ENCODE measurements around the gene ATP2C2.

Gene ATP2C2

DNA sequence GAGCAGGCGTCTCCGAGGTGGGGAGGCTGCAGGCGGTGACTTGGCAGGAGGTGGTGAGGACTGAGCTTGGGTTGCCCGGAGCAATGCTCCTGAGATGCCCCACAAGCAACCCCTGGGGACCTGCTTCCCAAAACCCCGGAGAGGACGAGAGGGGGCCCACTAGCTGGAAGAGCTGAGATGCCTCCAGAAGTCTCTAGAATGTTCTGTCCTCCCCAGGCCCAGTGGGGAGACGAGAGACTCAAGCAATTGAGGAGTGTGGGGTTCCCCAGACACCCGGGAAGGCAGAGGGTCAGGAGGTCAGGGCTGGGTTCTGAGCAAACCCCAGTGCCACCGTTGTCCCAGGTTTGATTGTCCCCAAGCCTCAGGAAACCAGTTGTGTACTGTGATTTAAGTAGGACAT lies 21.2 kb upstream of the ATP2C2 start:
- POLR2A ChIA-PET, result no interaction called here
- CTCF ChIA-PET, result no interaction called here
- TF ChIP-seq SUZ12 (IDR thresholded peaks at IDR 0.05) (no peak), ZNF384 (IDR thresholded peaks at IDR 0.05) (no peak), CTBP1 (IDR thresholded peaks at IDR 0.05; ENCODE audit: borderline replicate concordance) (no peak), ARNT (IDR thresholded peaks at IDR 0.05) (no peak), FOXA1 (IDR thresholded peaks at IDR 0.05) (no peak), LEF1 (IDR thresholded peaks at IDR 0.05; ENCODE audit: borderline replicate concordance) (no peak), TARDBP (IDR thresholded peaks at IDR 0.05) (no peak), FOXK2 (IDR thresholded peaks at IDR 0.05) (no peak), SP1 (IDR thresholded peaks at IDR 0.05) (no peak)
- TF ChIP-seq, protein P1, sequence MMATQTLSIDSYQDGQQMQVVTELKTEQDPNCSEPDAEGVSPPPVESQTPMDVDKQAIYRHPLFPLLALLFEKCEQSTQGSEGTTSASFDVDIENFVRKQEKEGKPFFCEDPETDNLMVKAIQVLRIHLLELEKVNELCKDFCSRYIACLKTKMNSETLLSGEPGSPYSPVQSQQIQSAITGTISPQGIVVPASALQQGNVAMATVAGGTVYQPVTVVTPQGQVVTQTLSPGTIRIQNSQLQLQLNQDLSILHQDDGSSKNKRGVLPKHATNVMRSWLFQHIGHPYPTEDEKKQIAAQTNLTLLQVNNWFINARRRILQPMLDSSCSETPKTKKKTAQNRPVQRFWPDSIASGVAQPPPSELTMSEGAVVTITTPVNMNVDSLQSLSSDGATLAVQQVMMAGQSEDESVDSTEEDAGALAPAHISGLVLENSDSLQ (IDR thresholded peaks at IDR 0.05), result no peak
- DNase-seq (ENCODE audit: extremely low spot score), result no peak

GRCh38 chr16:84348386-84348888 lies 19.9 kb upstream of the ATP2C2 start:
- ChIA-PET CTCF (no interaction called here), POLR2A (no interaction called here)
- DNase-seq (ENCODE audit: extremely low spot score), result no peak
- TF ChIP-seq FOXA1 (IDR thresholded peaks at IDR 0.05) (no peak), L3MBTL2 (conservative IDR thresholded peaks at IDR 0.05) (no peak), NFRKB (IDR thresholded peaks at IDR 0.05) (no peak), SP1 (IDR thresholded peaks at IDR 0.05) (no peak), SUZ12 (IDR thresholded peaks at IDR 0.05) (no peak), ELF4 (IDR thresholded peaks at IDR 0.05) (no peak), LEF1 (IDR thresholded peaks at IDR 0.05; ENCODE audit: borderline replicate concordance) (no peak), CTBP1 (IDR thresholded peaks at IDR 0.05; ENCODE audit: borderline replicate concordance) (no peak), BHLHE40 (IDR thresholded peaks at IDR 0.05; ENCODE audit: borderline replicate concordance) (no peak), TARDBP (IDR thresholded peaks at IDR 0.05) (no peak), ARNT (IDR thresholded peaks at IDR 0.05) (no peak), ZNF384 (IDR thresholded peaks at IDR 0.05) (no peak), FOXK2 (IDR thresholded peaks at IDR 0.05) (no peak), FOXM1 (IDR thresholded peaks at IDR 0.05; ENCODE audit: borderline replicate concordance) (no peak), HDGF (IDR thresholded peaks at IDR 0.05; ENCODE audit: borderline replicate concordance) (no peak)
- TF ChIP-seq, protein P1 (IDR thresholded peaks at IDR 0.05), result no peak

DNA sequence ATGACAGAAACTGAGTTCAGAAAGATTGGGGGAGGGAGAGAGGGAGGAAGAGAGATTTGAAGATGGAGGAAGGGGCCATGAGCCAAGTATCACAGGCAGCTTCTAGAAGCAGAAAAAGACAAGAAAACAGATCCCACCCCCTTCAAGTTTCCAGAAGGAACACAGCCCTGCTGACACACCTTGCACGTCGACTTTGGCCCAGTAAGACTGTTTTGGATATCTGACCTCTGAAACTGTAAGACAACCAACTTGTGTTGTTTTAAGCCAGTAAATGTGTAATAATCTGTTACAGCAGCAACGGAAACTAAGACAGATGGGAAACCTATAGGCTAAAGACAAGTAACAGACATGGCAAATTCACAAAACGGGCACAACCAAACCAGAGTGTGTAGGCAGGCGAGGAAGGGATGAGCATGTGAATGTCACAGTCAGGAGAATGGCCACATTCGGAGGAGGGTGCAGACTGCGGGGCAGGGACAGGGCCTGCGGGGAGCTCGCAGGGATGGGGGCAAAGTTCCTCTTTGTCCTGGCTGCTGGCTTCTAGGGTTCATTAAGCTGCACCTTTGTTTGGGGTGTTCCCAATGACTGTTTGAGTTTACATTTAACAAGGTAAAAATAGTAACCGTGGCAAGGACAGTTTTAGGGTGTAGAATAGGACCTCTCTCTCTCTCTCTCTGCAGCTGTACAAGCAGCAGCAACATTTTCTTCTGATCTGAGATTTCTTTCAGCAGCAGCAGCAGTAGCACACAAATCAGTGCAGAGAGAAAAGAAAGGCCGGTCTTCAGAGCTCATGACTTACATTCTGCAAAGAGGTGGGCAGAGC lies 18.3 kb upstream of the ATP2C2 start:
- ChIA-PET POLR2A (no interaction called here), CTCF (no interaction called here)
- TF ChIP-seq FOXA1 (IDR thresholded peaks at IDR 0.05) (no peak), FOXM1 (IDR thresholded peaks at IDR 0.05; ENCODE audit: borderline replicate concordance) (no peak), SUZ12 (IDR thresholded peaks at IDR 0.05) (no peak), TARDBP (IDR thresholded peaks at IDR 0.05) (no peak), CTBP1 (IDR thresholded peaks at IDR 0.05; ENCODE audit: borderline replicate concordance) (no peak), ARNT (IDR thresholded peaks at IDR 0.05) (no peak), ZNF384 (IDR thresholded peaks at IDR 0.05) (no peak), FOXK2 (IDR thresholded peaks at IDR 0.05) (no peak), LEF1 (IDR thresholded peaks at IDR 0.05; ENCODE audit: borderline replicate concordance) (no peak), HDGF (IDR thresholded peaks at IDR 0.05; ENCODE audit: borderline replicate concordance) (no peak)
- TF ChIP-seq, protein P1 (IDR thresholded peaks at IDR 0.05), result no peak
- DNase-seq (ENCODE audit: extremely low spot score), result no peak

DNA sequence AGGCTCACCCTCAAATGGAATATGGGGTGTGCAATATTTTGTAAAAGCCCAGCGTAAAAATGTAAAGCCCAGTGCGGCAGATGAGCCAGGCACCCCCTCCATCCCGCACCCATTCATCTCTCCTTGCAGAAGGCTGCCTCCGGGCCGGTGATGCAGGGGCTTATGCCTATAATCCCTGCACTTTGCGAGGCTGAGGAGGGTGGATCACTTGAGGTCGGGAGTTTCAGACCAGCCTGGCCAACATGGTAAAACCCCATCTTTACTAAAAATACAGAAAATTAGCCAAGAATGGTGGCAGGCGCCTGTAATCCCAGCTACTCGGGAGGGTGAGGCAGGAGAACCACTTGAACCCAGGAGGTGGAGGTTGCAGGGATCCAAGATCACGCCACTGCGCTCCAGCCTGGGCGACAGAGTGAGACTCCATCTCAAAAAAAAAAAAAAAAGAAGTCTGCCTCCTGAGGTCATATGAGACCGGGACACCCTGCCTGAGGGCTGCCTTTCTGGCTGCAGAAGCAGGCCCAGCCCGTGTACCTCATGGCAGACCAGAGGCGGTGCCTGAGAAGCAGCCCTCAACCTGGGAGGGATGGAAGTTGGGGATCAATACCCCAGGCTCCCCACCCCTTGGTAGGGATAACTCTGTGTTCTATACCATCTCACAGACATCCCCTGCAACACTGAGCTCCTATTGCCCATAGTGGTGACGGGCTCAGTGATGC lies 17.5 kb upstream of the ATP2C2 start:
- CTCF ChIA-PET, result no interaction called here

DNA sequence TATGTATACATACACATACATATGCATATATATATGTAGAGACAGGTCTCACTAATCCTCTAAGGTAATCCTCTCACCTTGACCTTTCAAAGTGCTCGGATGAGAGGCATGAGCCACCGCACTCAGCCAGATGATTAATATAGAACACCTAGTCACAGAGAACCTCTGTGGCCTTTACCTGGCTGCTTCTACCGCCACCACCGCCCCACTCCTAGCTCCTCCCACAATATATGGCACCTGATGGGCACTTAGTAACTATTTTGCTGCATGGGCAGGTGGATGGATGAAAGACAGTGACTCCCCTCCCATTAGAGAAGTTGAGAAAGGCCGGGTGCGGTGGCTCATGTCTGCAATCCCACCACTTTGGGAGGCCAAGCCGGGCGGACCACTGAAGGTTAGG lies 16.7 kb upstream of the ATP2C2 start:
- POLR2A ChIA-PET, result no interaction called here
- DNase-seq (ENCODE audit: extremely low spot score), result no peak
- TF ChIP-seq SUZ12 (IDR thresholded peaks at IDR 0.05), result no peak
- TF ChIP-seq FOXA1 (IDR thresholded peaks at IDR 0.05), result no peak
- no peak for TF ChIP-seq CTBP1 (IDR thresholded peaks at IDR 0.05; ENCODE audit: borderline replicate concordance)
- no peak for TF ChIP-seq NFRKB (IDR thresholded peaks at IDR 0.05)
- no peak for TF ChIP-seq BHLHE40 (IDR thresholded peaks at IDR 0.05; ENCODE audit: borderline replicate concordance)
- TF ChIP-seq FOXM1 (IDR thresholded peaks at IDR 0.05; ENCODE audit: borderline replicate concordance), result no peak
- TF ChIP-seq L3MBTL2 (conservative IDR thresholded peaks at IDR 0.05), result no peak
- TF ChIP-seq FOXK2 (IDR thresholded peaks at IDR 0.05), result no peak
- no peak for TF ChIP-seq ELF4 (IDR thresholded peaks at IDR 0.05)
- TF ChIP-seq, protein P1 (IDR thresholded peaks at IDR 0.05), result no peak
- TF ChIP-seq LEF1 (IDR thresholded peaks at IDR 0.05; ENCODE audit: borderline replicate concordance), result no peak
- no peak for TF ChIP-seq SP1 (IDR thresholded peaks at IDR 0.05)
- TF ChIP-seq HDGF (IDR thresholded peaks at IDR 0.05; ENCODE audit: borderline replicate concordance), result no peak
- no peak for TF ChIP-seq ZNF384 (IDR thresholded peaks at IDR 0.05)
- TF ChIP-seq TARDBP (IDR thresholded peaks at IDR 0.05), result no peak
- no peak for TF ChIP-seq ARNT (IDR thresholded peaks at IDR 0.05)
- CTCF ChIA-PET, result no interaction called here

More for the DNA sequence above, 17.5 kb upstream of the ATP2C2 start:
- TF ChIP-seq LEF1 (IDR thresholded peaks at IDR 0.05; ENCODE audit: borderline replicate concordance), result no peak
- POLR2A ChIA-PET, result no interaction called here
- DNase-seq (ENCODE audit: extremely low spot score), result no peak
